Fibroblast of mammary gland (primary cell): ENCODE data around the gene CD4.

Source experiments
- DNase-seq: peaks from one replicate; pipeline ENCODE4 v3.0.0-alpha.2; 2010; ENCODE audit warnings: low read depth
- H3K4me3 ChIP-seq: 2 replicates; pipeline ENCODE4 v1.5.1; 2011; ENCODE audit warnings: low read depth, mild to moderate bottlenecking, low read length, moderate library complexity; ENCODE audit not compliant: control insufficient read depth
- CTCF ChIP-seq: conservative IDR thresholded peaks from 2 replicates; pipeline ENCODE4 v1.5.1; 2011; ENCODE audit warnings: low read depth, low read length, inconsistent platforms; ENCODE audit not compliant: control insufficient read depth, insufficient read depth

Gene CD4

GRCh38 chr12:6769666-6770065 is 19.7 kb upstream of the CD4 start:
- no peak for TF ChIP-seq CTCF
- no peak overlapping the region for H3K4me3 ChIP-seq
- no peak for DNase-seq

GRCh38 chr12:6770094-6770493 is 19.2 kb upstream of the CD4 start:
- no peak for DNase-seq
- no peak for TF ChIP-seq CTCF
- no peak overlapping the region for H3K4me3 ChIP-seq

GRCh38 chr12:6770600-6770999 is 18.7 kb upstream of the CD4 start:
- DNase-seq, result no peak
- TF ChIP-seq CTCF, result no peak
- H3K4me3 ChIP-seq, result no peak overlapping the region

GRCh38 chr12:6771091-6771495 is 18.2 kb upstream of the CD4 start:
- no peak for TF ChIP-seq CTCF
- no peak overlapping the region for H3K4me3 ChIP-seq
- DNase-seq, result peak; percentile 44

GRCh38 chr12:6771509-6772330 is 17.6 kb upstream of the CD4 start:
- H3K4me3 ChIP-seq, result no peak overlapping the region
- DNase-seq, result peak; percentile 49

GRCh38 chr12:6772331-6772695 is 17.0 kb upstream of the CD4 start, which contains the start of gene LAG3:
Gene LAG3, plus strand, starts transcription at chr12:6772520. Its CDS starts 333 bp downstream, at chr12:6772853.
- no peak within 1 kb of the TSS for H3K4me3 ChIP-seq
- no peak for DNase-seq

More at GRCh38 chr12:6771509-6772330, 17.6 kb upstream of the CD4 start:
- no peak for TF ChIP-seq CTCF

More at GRCh38 chr12:6772331-6772695, 17.0 kb upstream of the CD4 start, which contains the start of gene LAG3:
- TF ChIP-seq CTCF, result no peak
